Subcutaneous abdominal adipose tissue (tissue), 5 donors: ENCODE results near the gene THAP3.
A peak's percentile ranks its signal among the peaks of the same experiment; 100 is the strongest.

Experiments used
- H3K27ac ChIP-seq: one replicate; pipeline ENCODE4 v1.7.0; 2013; ENCODE audit warnings: low read depth, mild to moderate bottlenecking, inconsistent platforms, low read length, moderate library complexity
- H3K27me3 ChIP-seq, 5 donors: one replicate each; pipeline ENCODE4 v1.7.0; 2013; ENCODE audit warnings: low read length in 5 of 5, inconsistent platforms in 1 of 5; ENCODE audit not compliant: control insufficient read depth in 5 of 5, insufficient read depth in 4 of 5
- H3K36me3 ChIP-seq, 5 donors: one replicate each; pipeline ENCODE4 v1.7.0; 2013; ENCODE audit warnings: low read length in 5 of 5; ENCODE audit not compliant: control insufficient read depth in 5 of 5, insufficient read depth in 5 of 5
- H3K4me1 ChIP-seq, 5 donors: one replicate each; pipeline ENCODE4 v1.7.0; 2013; ENCODE audit warnings: low read length in 5 of 5, mild to moderate bottlenecking in 3 of 5, moderate library complexity in 1 of 5; ENCODE audit not compliant: control insufficient read depth in 5 of 5, insufficient read depth in 5 of 5
- H3K4me3 ChIP-seq, 5 donors: one replicate each; pipeline ENCODE4 v1.7.0; 2013; ENCODE audit warnings: low read length in 5 of 5, low read depth in 1 of 5
- H3K9ac ChIP-seq, 5 donors: one replicate each; pipeline ENCODE4 v1.7.0; 2013; ENCODE audit warnings: low read length in 5 of 5, mild to moderate bottlenecking in 4 of 5, moderate library complexity in 3 of 5
- H3K9me3 ChIP-seq, 5 donors: one replicate each; pipeline ENCODE4 v1.7.0; 2013; ENCODE audit warnings: low read length in 5 of 5; ENCODE audit not compliant: control insufficient read depth in 5 of 5
- donor health status: healthy.
- donor health status: healthy.
- donor health status: healthy.
- donor health status: healthy.
- donor health status: healthy.

Gene THAP3, protein sequence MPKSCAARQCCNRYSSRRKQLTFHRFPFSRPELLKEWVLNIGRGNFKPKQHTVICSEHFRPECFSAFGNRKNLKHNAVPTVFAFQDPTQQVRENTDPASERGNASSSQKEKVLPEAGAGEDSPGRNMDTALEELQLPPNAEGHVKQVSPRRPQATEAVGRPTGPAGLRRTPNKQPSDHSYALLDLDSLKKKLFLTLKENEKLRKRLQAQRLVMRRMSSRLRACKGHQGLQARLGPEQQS

DNA sequence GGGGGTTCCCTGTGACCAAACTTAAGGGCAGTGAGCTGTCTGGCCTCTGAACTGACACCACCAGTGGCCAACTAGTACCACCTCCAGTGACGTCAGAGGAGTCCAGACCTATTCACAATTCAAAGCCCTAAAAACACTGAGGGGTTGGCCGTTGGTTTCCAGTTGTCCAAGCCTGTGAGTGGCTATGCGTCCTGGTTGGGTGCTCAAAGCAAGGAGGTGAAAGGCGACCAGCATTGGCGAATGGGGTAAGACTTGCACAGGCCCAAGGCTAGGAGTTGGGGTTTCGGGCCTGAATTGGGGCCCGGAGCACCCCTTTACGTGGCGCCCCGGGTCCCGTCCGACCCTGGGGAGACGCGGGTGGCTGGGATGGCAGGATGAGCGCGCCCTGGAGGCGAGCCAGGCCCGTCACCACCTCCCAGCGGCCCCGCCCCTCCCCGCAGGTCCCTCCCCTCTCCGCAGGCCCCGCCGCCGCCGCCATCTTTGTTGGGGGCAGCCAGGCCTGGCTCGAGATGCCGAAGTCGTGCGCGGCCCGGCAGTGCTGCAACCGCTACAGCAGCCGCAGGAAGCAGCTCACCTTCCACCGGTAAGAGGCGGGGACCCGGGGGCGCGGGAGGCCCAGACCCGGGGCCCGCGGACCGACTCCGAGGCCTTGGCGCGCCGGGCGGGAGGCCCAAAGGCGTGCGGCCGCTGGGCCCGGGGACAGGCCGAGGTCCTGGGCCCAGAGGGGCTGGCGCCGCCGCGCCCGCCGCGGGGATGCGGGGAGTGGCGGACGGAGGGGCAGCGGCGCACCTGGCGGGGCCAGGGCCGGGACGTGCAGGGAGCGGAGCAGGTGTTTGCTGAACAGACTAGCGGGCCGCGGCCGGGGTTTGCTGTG, at the start of gene THAP3:
Gene THAP3, plus strand, starts transcription at position 159 of the 874 bp plus-strand sequence. Its CDS starts 351 bp downstream, at position 510.
- H3K9me3 ChIP-seq, result no peaks in the 10 kb centered on the region
- peaks cover 9 to 56% (median 50%) of the 10 kb centered on the region in 5 donors for H3K4me1 ChIP-seq
- no peaks in the 10 kb centered on the region for H3K27me3 ChIP-seq
- H3K4me3 ChIP-seq, result peak within 1 kb of the TSS; percentile 72 to 85 (median 84)
- peak within 1 kb of the TSS; percentile 95 for H3K27ac ChIP-seq
- peaks cover 0 to 49% (median 43%) of the 10 kb centered on the region in 5 donors for H3K36me3 ChIP-seq
- H3K9ac ChIP-seq, result peak within 1 kb of the TSS; percentile 56 to 84 (median 78)

DNA sequence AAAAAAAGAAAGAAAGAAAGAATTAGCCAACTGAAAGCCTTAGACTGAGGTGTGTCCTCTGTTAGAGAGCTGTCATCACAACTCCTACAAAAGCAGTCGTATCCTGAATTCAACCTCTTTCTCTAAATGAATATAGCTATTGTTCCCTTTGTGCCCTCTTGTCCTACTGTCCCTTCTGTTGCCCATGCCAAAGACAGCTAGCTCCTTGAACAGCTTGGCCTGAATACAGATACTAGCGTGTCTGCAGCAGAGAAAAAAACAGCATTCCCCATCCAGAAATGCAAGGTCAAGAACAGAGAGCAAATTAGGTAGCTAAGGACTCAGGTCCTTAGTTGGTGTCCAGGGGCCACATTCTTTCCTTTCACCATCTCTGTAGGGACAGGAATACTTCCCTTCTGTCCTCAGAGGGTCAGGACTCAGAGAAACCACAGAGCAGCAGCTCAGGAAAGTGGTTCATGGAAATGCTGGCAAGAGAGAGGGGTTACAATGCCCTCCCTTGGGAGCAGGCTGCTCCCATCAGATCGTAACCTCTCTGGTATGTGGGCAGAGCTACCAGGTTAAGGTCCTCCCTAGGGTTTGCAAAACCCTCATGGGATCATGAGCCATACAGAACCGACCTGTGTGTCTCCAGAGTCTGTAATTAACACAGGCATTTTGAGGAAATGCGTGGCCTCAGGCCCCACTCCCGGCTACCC, 46.7 kb upstream of the THAP3 start:
- no peak overlapping the region for H3K9ac ChIP-seq
- no peaks in the 10 kb centered on the region for H3K36me3 ChIP-seq
- peaks cover 0 to 5% (median 0%) of the 10 kb centered on the region in 5 donors for H3K27me3 ChIP-seq
- no peak overlapping the region for H3K27ac ChIP-seq
- H3K4me1 ChIP-seq, result peaks cover 8 to 35% (median 30%) of the 10 kb centered on the region in 5 donors
- H3K4me3 ChIP-seq, result no peak overlapping the region
- H3K9me3 ChIP-seq, result no peaks in the 10 kb centered on the region

DNA sequence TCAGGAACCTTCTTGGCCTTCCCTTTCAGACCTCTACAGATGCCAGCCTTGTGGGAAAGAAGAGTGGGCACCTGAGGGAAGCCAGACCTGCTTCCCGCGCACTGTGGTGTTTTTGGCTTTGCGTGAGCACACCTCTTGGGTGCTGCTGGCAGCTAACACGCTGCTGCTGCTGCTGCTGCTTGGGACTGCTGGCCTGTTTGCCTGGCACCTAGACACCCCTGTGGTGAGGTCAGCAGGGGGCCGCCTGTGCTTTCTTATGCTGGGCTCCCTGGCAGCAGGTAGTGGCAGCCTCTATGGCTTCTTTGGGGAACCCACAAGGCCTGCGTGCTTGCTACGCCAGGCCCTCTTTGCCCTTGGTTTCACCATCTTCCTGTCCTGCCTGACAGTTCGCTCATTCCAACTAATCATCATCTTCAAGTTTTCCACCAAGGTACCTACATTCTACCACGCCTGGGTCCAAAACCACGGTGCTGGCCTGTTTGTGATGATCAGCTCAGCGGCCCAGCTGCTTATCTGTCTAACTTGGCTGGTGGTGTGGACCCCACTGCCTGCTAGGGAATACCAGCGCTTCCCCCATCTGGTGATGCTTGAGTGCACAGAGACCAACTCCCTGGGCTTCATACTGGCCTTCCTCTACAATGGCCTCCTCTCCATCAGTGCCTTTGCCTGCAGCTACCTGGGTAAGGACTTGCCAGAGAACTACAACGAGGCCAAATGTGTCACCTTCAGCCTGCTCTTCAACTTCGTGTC, 45.9 kb upstream of the THAP3 start:
- H3K4me3 ChIP-seq, result peak overlapping the region in 4 of 5 donors; percentile 35 to 88 (median 82)
- H3K27me3 ChIP-seq, result peaks cover 0 to 5% (median 0%) of the 10 kb centered on the region in 5 donors
- no peaks in the 10 kb centered on the region for H3K9me3 ChIP-seq
- H3K9ac ChIP-seq, result peak overlapping the region in 2 of 5 donors; percentile 84 to 92
- H3K36me3 ChIP-seq, result no peaks in the 10 kb centered on the region
- peak overlapping the region; percentile 84 for H3K27ac ChIP-seq
- peaks cover 8 to 35% (median 30%) of the 10 kb centered on the region in 5 donors for H3K4me1 ChIP-seq

DNA sequence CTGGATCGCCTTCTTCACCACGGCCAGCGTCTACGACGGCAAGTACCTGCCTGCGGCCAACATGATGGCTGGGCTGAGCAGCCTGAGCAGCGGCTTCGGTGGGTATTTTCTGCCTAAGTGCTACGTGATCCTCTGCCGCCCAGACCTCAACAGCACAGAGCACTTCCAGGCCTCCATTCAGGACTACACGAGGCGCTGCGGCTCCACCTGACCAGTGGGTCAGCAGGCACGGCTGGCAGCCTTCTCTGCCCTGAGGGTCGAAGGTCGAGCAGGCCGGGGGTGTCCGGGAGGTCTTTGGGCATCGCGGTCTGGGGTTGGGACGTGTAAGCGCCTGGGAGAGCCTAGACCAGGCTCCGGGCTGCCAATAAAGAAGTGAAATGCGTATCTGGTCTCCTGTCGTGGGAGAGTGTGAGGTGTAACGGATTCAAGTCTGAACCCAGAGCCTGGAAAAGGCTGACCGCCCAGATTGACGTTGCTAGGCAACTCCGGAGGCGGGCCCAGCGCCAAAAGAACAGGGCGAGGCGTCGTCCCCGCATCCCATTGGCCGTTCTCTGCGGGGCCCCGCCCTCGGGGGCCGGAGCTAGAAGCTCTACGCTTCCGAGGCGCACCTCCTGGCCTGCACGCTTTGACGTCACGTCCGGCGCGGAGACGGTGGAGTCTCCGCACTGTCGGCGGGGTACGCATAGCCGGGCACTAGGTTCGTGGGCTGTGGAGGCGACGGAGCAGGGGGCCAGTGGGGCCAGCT, 45.1 kb upstream of the THAP3 start, which contains the start of gene ZBTB48:
Gene ZBTB48, plus strand, starts transcription at position 621 of the 745 bp plus-strand sequence. CDS start 616 bp downstream, outside the sequence.
- no peaks in the 10 kb centered on the region for H3K36me3 ChIP-seq
- peak within 1 kb of the TSS; percentile 69 to 88 (median 81) for H3K4me3 ChIP-seq
- peaks cover 8 to 40% (median 30%) of the 10 kb centered on the region in 5 donors for H3K4me1 ChIP-seq
- no peaks in the 10 kb centered on the region for H3K9me3 ChIP-seq
- H3K27me3 ChIP-seq, result peaks cover 0 to 4% (median 0%) of the 10 kb centered on the region in 5 donors
- peak within 1 kb of the TSS; percentile 73 to 92 (median 84) for H3K9ac ChIP-seq
- peak within 1 kb of the TSS; percentile 84 for H3K27ac ChIP-seq

GRCh38 chr1:6580119-6580592, 44.5 kb upstream of the THAP3 start:
- H3K9ac ChIP-seq, result peak overlapping the region in 4 of 5 donors; percentile 83 to 92 (median 84)
- H3K9me3 ChIP-seq, result no peaks in the 10 kb centered on the region
- H3K4me3 ChIP-seq, result peak overlapping the region; percentile 69 to 88 (median 81)
- peak overlapping the region; percentile 84 for H3K27ac ChIP-seq
- H3K36me3 ChIP-seq, result no peaks in the 10 kb centered on the region
- peaks cover 8 to 42% (median 30%) of the 10 kb centered on the region in 5 donors for H3K4me1 ChIP-seq
- no peaks in the 10 kb centered on the region for H3K27me3 ChIP-seq

- H3K4me1 ChIP-seq, result peaks cover 8 to 42% (median 30%) of the 10 kb centered on the region in 5 donors
- peak overlapping the region in 4 of 5 donors; percentile 83 to 92 (median 84) for H3K9ac ChIP-seq
- H3K4me3 ChIP-seq, result peak overlapping the region; percentile 69 to 88 (median 81)
- H3K27me3 ChIP-seq, result no peaks in the 10 kb centered on the region
- peaks cover 0 to under 1% (median 0%) of the 10 kb centered on the region in 5 donors for H3K36me3 ChIP-seq
- H3K27ac ChIP-seq, result peak overlapping the region; percentile 84
- H3K9me3 ChIP-seq, result no peaks in the 10 kb centered on the region
These were observed 43.9 kb upstream of the THAP3 start for GRCh38 chr1:6580593-6581409.

- Histone ChIP-seq H3K4me3 (no peak overlapping the region), H3K27ac (peak overlapping the region; percentile 84), H3K9me3 (no peaks in the 10 kb centered on the region), H3K27me3 (no peaks in the 10 kb centered on the region), H3K9ac (peak overlapping the region in 2 of 5 donors; percentile 11 to 14), H3K4me1 (peaks cover 8 to 42% (median 31%) of the 10 kb centered on the region in 5 donors), H3K36me3 (peaks cover 0 to 7% (median 0%) of the 10 kb centered on the region in 5 donors)
These were observed 42.9 kb upstream of the THAP3 start for GRCh38 chr1:6581561-6582305.

GRCh38 chr1:6582370-6582769, 42.3 kb upstream of the THAP3 start:
- no peak overlapping the region for H3K27ac ChIP-seq
- peaks cover 8 to 49% (median 38%) of the 10 kb centered on the region in 5 donors for H3K4me1 ChIP-seq
- H3K9ac ChIP-seq, result no peak overlapping the region
- H3K9me3 ChIP-seq, result no peaks in the 10 kb centered on the region
- peaks cover 0 to 14% (median under 1%) of the 10 kb centered on the region in 5 donors for H3K36me3 ChIP-seq
- H3K27me3 ChIP-seq, result no peaks in the 10 kb centered on the region
- H3K4me3 ChIP-seq, result no peak overlapping the region
